ENCODE data around the gene CISD3. TPM values are rescaled to one million over a fixed set of nuclear protein-coding genes. Genes with fewer than 3 reads are reported as not detected.

Gene CISD3
- total and polyA plus RNA-seq, 2 of the 8 experiments (the other 6 are each of a cell fraction or from before 2014, with no cell fraction given) = 9.4 to 11.1 TPM

DNA sequence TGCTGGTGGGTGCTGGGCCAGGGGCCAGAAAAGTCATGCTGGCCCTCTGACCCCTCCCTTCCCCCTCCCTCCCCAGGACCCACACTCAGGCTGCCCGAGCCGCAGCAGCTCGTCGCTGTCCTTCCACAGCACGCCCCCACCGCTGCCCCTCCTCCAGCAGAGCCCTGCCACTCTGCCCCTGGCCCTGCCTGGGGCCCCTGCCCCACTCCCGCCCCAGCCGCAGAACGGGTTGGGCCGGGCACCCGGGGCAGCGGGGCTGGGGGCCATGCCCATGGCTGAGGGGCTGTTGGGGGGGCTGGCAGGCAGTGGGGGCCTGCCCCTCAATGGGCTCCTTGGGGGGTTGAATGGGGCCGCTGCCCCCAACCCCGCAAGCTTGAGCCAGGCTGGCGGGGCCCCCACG is 8.3 kb upstream of the CISD3 start:
- H3K23ac ChIP-seq (ENCODE audit: insufficient read length) = no peak overlapping the region
- peaks cover 2% of the 10 kb centered on the region; the same call in 1 of the 2 replicates for H3K23me2 ChIP-seq (ENCODE audit: low read depth, low read length)
- H3K18ac ChIP-seq (ENCODE audit: extremely low read depth, low read length) = no peak overlapping the region
- H2BK120ac ChIP-seq (replicated peaks; ENCODE audit: low read depth, low read length) = no peak overlapping the region
- H4K8ac ChIP-seq (ENCODE audit: extremely low read depth, insufficient read depth, low read length) = no peak overlapping the region
- H3K79me1 ChIP-seq (ENCODE audit: low read depth, low read length) = no peaks in the 10 kb centered on the region
- no peak overlapping the region for H4K91ac ChIP-seq (replicated peaks; ENCODE audit: insufficient read length, low read length)
- DNase-seq (ENCODE audit: low read depth in 1 of 2, low spot score in 2 of 2) = no peak
- H4K5ac ChIP-seq (ENCODE audit: insufficient read length, low read depth, low read length) = no peak overlapping the region
- no peak overlapping the region for H2BK12ac ChIP-seq (ENCODE audit: low read depth, low read length)
- no peak overlapping the region for H3K9ac ChIP-seq (replicated peaks in 1 of 4; ENCODE audit: extremely low read depth in 1 of 4, low read depth in 3 of 4, low read length in 3 of 4)
- no peak overlapping the region for H3K4me2 ChIP-seq (ENCODE audit: insufficient read depth in 1 of 2, low read depth in 2 of 2, low read length in 2 of 2)
- no peak overlapping the region for H2BK5ac ChIP-seq (ENCODE audit: low read depth, low read length)
- 0 out of 2 replicates have a peak overlapping the region, but pooled peaks have one; percentile 13 for H2AK5ac ChIP-seq (ENCODE audit: low read depth, low read length)
- no peak overlapping the region for H3K27ac ChIP-seq (ENCODE audit: low read depth, low read length)
- H3K4ac ChIP-seq (replicated peaks; ENCODE audit: insufficient read length, low read depth, low read length) = no peak overlapping the region
- no peak for FAIRE-seq
- H2AFZ ChIP-seq (ENCODE audit: low read length) = no peak overlapping the region
- H4K20me1 ChIP-seq (replicated peaks in 1 of 2; ENCODE audit: control insufficient read depth in 1 of 2, insufficient read depth in 2 of 2, low read length in 2 of 2) = no peaks in the 10 kb centered on the region
- ChIA-PET CTCF (ENCODE audit: partially characterized antibody) (interaction anchor here (0.5 to 3.7 kb wide), 9 partner anchors 10 to 443 kb away, joined by 3 to 17 read pairs (median 4); no protein-coding TSS in a partner anchor), POLR2A (ENCODE audit: partially characterized antibody) (interaction anchor here (1.2 to 1.3 kb wide), 3 partner anchors 10 to 11 kb away, joined by 3 to 6 read pairs (median 3); no protein-coding TSS in a partner anchor)
- no peak overlapping the region for H2BK15ac ChIP-seq (ENCODE audit: low read length)
- H3K56ac ChIP-seq (replicated peaks; ENCODE audit: insufficient read length, low read depth, low read length) = no peak overlapping the region
- H3K36me3 ChIP-seq (ENCODE audit: control insufficient read depth in 2 of 4, insufficient read depth in 4 of 4, low read length in 3 of 4) = no peaks in the 10 kb centered on the region
- H2BK20ac ChIP-seq (ENCODE audit: low read length) = no peak overlapping the region
- H3K9me3 ChIP-seq (ENCODE audit: insufficient read depth in 2 of 2, low read depth in 1 of 2, low read length in 1 of 2) = no peaks in the 10 kb centered on the region
- peaks cover 6 to 20% (median 10%) of the 10 kb centered on the region in 4 experiments for H3K4me1 ChIP-seq (replicated peaks in 1 of 4; ENCODE audit: control insufficient read depth in 3 of 4, insufficient read depth in 4 of 4, low read length in 3 of 4)
- no peaks in the 10 kb centered on the region for H3K79me2 ChIP-seq (ENCODE audit: control insufficient read depth in 1 of 2, insufficient read depth in 2 of 2, low read length in 2 of 2)
- no peak overlapping the region for H3K4me3 ChIP-seq (ENCODE audit: extremely low read depth in 1 of 4, insufficient read depth in 2 of 4, low read depth in 3 of 4, low read length in 4 of 4)
- WGBS, 2 experiments (ENCODE audit: extremely low coverage in 1 of 2, insufficient coverage in 1 of 2, insufficient read length in 1 of 2, insufficient replicate concordance in 2 of 2, low coverage in 1 of 2, low lambda C conversion rate in 2 of 2, missing lambda C conversion rate in 1 of 2) = 84% methylated on average over 16 of the region's 16 CpGs; no CpG with 5 or more reads in 1 of the 2 experiments
- H3K14ac ChIP-seq (ENCODE audit: insufficient read length) = no peak overlapping the region
- peaks cover 0 to 10% (median 7%) of the 10 kb centered on the region in 4 experiments; a peak in 6 of 7 replicates for H3K27me3 ChIP-seq (replicated peaks in 1 of 4; ENCODE audit: control insufficient read depth in 3 of 4, extremely low read depth in 1 of 4, insufficient read depth in 3 of 4, low read length in 3 of 4)

Measured in H1 (cell line).